A549 (cell line): ENCODE data around the gene ROBO1. TPM values are rescaled to one million over a fixed set of nuclear protein-coding genes. Genes with fewer than 3 reads are reported as not detected.

ENCODE experiments used
- ATAC-seq, 2 experiments: fragments of 200-7000 bp in 1 of 2; fragments of >200 bp in 1 of 2; cut with Nextera tagmentation in 1 of 2; cut with Tn5 transposase in 1 of 2; 3 replicates each; pipeline versions ENCODE4 v1.8.0 to v1.9.1; 2018 to 2020; ENCODE audit warnings: mild to moderate bottlenecking in 1 of 2, moderate library complexity in 1 of 2
- CTCF ChIA-PET: fragments of 300-600 bp; sonication (Branson Sonifier 250); formaldehyde crosslinking; extraction: SDS; loops from one replicate; lab custom pipeline; 2021; ENCODE audit warnings: antibody characterized with exemption, inconsistent platforms; lab: Yijun Ruan, JAX
- POLR2A ChIA-PET: fragments of 350-600 bp; formaldehyde crosslinking; extraction: SDS; loops from one replicate; lab custom pipeline; 2021; ENCODE audit warnings: antibody characterized with exemption, inconsistent platforms; lab: Yijun Ruan, JAX
- DNase-seq, 2 experiments: peaks; one replicate each; pipeline versions ENCODE4 v3.0.0 to v3.0.0-alpha.2; 2011 to 2016; ENCODE audit warnings: low read depth in 1 of 2, low spot score in 1 of 2
- FAIRE-seq: peaks from 2 replicates; lab custom pipeline; 2011; peaks lifted over from hg19 to GRCh38; lab: Jason Lieb, UNC
- H3K27ac ChIP-seq, 2 experiments: fragments of >200 bp; sonication (Bioruptor Twin); formaldehyde crosslinking; 3 replicates each; pipeline ENCODE4 v1.5.1; 2016 to 2017
- H3K4me1 ChIP-seq: fragments of >200 bp; sonication (Bioruptor Twin); formaldehyde crosslinking; 3 replicates; pipeline ENCODE4 v1.6.1; 2016
- H3K4me2 ChIP-seq: fragments of >200 bp; sonication (Bioruptor Twin); formaldehyde crosslinking; 3 replicates; pipeline ENCODE4 v1.6.1; 2016
- H3K4me3 ChIP-seq: fragments of >200 bp; sonication (Bioruptor Twin); formaldehyde crosslinking; 3 replicates; pipeline ENCODE4 v1.5.1; 2016
- H3K9me3 ChIP-seq: fragments of >200 bp; sonication (Bioruptor Twin); formaldehyde crosslinking; 3 replicates; pipeline ENCODE4 v1.6.1; 2016
- CBX8 ChIP-seq: fragments of 200-600 bp; sonication (generic); IDR thresholded peaks from 2 replicates; pipeline ENCODE4 v1.6.1; 2016
- EHF ChIP-seq: fragments of 250-450 bp; sonication (Bioruptor Pico); IDR thresholded peaks from 2 replicates; pipeline ENCODE4 v1.5.0; 2020; ENCODE audit warnings: mild to moderate bottlenecking
- FOXS1 ChIP-seq: fragments of 250-450 bp; sonication (Bioruptor Pico); IDR thresholded peaks from 2 replicates; pipeline ENCODE4 v1.5.0; 2020; ENCODE audit warnings: mild to moderate bottlenecking, moderate library complexity
- HOXB5 ChIP-seq: fragments of 250-450 bp; sonication (Bioruptor Pico); IDR thresholded peaks from 2 replicates; pipeline ENCODE4 v1.5.0; 2020; ENCODE audit warnings: mild to moderate bottlenecking, moderate library complexity
- JUNB ChIP-seq: fragments of >200 bp; sonication (Bioruptor Twin); formaldehyde crosslinking; IDR thresholded peaks from 2 replicates; pipeline ENCODE4 v1.6.1; 2016
- KDM5A ChIP-seq: fragments of 200-600 bp; sonication (generic); IDR thresholded peaks from 2 replicates; pipeline ENCODE4 v1.6.1; 2016; ENCODE audit warnings: antibody characterized with exemption, mild to moderate bottlenecking
- MAZ ChIP-seq: fragments of 150-350 bp; IDR thresholded peaks from 2 replicates; pipeline ENCODE4 v1.6.1; 2014; ENCODE audit warnings: antibody characterized with exemption, low read depth, low read length, borderline replicate concordance
- RAD21 ChIP-seq, 2 experiments: fragments of >200 bp in 1 of 2; sonication (Bioruptor Twin) in 1 of 2; formaldehyde crosslinking in 1 of 2; IDR thresholded peaks in 1 of 2; conservative IDR thresholded peaks in 1 of 2; 2 replicates in 1 of 2; 3 replicates in 1 of 2; pipeline ENCODE4 v1.6.1; 2012 to 2018; ENCODE audit warnings: inconsistent platforms in 1 of 2
- RNF2 ChIP-seq: fragments of 200-600 bp; sonication (generic); IDR thresholded peaks from 2 replicates; pipeline ENCODE4 v1.6.1; 2016; ENCODE audit warnings: low read depth, mild to moderate bottlenecking, antibody characterized with exemption, moderate library complexity, borderline replicate concordance
- SMC3 ChIP-seq: fragments of >200 bp; sonication (Bioruptor Twin); formaldehyde crosslinking; IDR thresholded peaks from 3 replicates; pipeline ENCODE4 v1.6.1; 2018; ENCODE audit warnings: inconsistent platforms
- TP53 ChIP-seq: fragments of 250-450 bp; sonication (Bioruptor Pico); IDR thresholded peaks from 2 replicates; pipeline ENCODE4 v1.5.0; 2021; ENCODE audit warnings: mild to moderate bottlenecking, moderate library complexity
- ZC3H11A ChIP-seq: fragments of 450-650 bp; IDR thresholded peaks from 2 replicates; pipeline ENCODE4 v1.6.1; 2014; ENCODE audit warnings: antibody characterized with exemption, mild to moderate bottlenecking
- ZNF302 ChIP-seq: fragments of 250-450 bp; sonication (Bioruptor Pico); IDR thresholded peaks from 2 replicates; pipeline ENCODE4 v1.9.0; 2021; ENCODE audit warnings: inconsistent platforms, mild to moderate bottlenecking, moderate library complexity
- WGBS: methylation state at CpG from one replicate; pipeline ENCODE4 v1.1.6; 2017; ENCODE audit errors: missing lambda C conversion rate; 5-methylcytosine and 5-hydroxymethylcytosine counted together
- polyA plus RNA-seq, 4 experiments: library from polyadenylated mRNA; depleted of rRNA in 3 of 4; stranded (reverse); fragments of >200 nt; fragmentation: RNase III in 1 of 4; extraction: RNeasy Plus Mini Kit Qiagen cat#74134 plus additional on column Dnase treatment in 1 of 4; gene quantifications; 2 replicates in 3 of 4; 3 replicates in 1 of 4; pipeline ENCODE4 v1.2.3, GENCODE V29; 2011 to 2017
- TF ChIP-seq, protein P1 (sequence below): fragments of >200 bp; sonication (Bioruptor Twin); formaldehyde crosslinking; IDR thresholded peaks from 3 replicates; pipeline ENCODE4 v1.5.1; 2016
- TF ChIP-seq, protein P2 (sequence below): fragments of 200-600 bp; sonication (generic); IDR thresholded peaks from 2 replicates; pipeline ENCODE4 v1.6.1; 2016; ENCODE audit warnings: antibody characterized with exemption, mild to moderate bottlenecking, moderate library complexity
- TF ChIP-seq, protein P3 (sequence below): fragments of 250-450 bp; sonication (Bioruptor Pico); IDR thresholded peaks from 2 replicates; pipeline ENCODE4 v1.5.0; 2021; ENCODE audit warnings: mild to moderate bottlenecking, moderate library complexity, borderline replicate concordance

The ROBO1 gene
- polyA plus RNA-seq, 2 of the 4 experiments (the other 2 are of a cell fraction) = 25.3 to 35.6 TPM

DNA sequence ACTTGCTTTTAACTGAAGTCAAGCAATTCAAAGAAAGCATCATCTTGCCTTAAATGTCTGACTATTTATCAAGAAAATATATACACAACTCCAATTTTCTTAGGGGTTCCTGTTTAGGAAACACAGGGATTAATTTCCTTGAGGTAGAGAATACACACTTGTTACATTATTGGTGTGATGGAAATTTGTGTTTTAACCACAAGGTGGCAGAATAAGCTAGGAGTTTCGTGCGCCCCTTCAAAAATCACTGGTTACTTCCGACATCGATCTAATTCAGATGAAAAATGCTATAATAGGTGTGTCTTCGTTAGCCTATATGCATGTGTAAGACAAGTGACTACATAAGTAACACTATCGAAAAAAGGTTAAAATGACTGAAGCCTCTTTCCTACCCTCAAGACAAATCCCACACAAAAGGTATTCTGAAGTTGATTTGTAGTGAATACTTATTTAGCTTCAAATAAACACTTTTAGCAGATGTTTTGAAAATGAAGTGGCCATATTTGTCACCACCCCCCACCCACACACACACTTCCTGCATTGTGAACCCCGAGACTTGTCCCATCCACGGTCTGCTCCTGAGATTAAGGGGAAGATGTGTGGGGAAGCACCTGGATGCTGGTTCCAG, 246.5 kb downstream of the ROBO1 start:
- H3K4me1 ChIP-seq = no peaks in the 10 kb centered on the region
- peak; percentile 62 to 73; a peak in 4 of 6 replicates for ATAC-seq
- H3K4me3 ChIP-seq = no peak overlapping the region
- FAIRE-seq = no peak
- POLR2A ChIA-PET = no interaction called here
- 4% methylated on average over 8 of the region's 8 CpGs for WGBS
- 0 out of 3 replicates have a peak overlapping the region, but pooled peaks have one; percentile 15 for H3K4me2 ChIP-seq
- TF ChIP-seq CBX8 = no peak
- no peak for TF ChIP-seq HOXB5
- TF ChIP-seq, protein P1, sequence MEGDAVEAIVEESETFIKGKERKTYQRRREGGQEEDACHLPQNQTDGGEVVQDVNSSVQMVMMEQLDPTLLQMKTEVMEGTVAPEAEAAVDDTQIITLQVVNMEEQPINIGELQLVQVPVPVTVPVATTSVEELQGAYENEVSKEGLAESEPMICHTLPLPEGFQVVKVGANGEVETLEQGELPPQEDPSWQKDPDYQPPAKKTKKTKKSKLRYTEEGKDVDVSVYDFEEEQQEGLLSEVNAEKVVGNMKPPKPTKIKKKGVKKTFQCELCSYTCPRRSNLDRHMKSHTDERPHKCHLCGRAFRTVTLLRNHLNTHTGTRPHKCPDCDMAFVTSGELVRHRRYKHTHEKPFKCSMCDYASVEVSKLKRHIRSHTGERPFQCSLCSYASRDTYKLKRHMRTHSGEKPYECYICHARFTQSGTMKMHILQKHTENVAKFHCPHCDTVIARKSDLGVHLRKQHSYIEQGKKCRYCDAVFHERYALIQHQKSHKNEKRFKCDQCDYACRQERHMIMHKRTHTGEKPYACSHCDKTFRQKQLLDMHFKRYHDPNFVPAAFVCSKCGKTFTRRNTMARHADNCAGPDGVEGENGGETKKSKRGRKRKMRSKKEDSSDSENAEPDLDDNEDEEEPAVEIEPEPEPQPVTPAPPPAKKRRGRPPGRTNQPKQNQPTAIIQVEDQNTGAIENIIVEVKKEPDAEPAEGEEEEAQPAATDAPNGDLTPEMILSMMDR = peak; percentile 62
- no peak for TF ChIP-seq MAZ
- no peak for TF ChIP-seq KDM5A
- no peak for TF ChIP-seq ZNF302 (CRISPR knock-in tag)
- TF ChIP-seq SMC3 = peak; percentile 63
- TF ChIP-seq RAD21 (conservative IDR thresholded peaks at IDR 0.05 in 1 of 2, IDR thresholded peaks at IDR 0.05 in 1 of 2) = peak; percentile 79 to 81
- TF ChIP-seq, all 56 proteins: peak for 3
- Histone ChIP-seq H3K27ac (no peak overlapping the region), H3K9me3 (no peaks in the 10 kb centered on the region)
- CTCF ChIA-PET = interaction anchor here (1.1 to 1.9 kb wide), 4 partner anchors 10 to 25 kb away, joined by 3 to 5 read pairs (median 3); no protein-coding TSS in a partner anchor
- peak; percentile 10 to 55 for DNase-seq

DNA sequence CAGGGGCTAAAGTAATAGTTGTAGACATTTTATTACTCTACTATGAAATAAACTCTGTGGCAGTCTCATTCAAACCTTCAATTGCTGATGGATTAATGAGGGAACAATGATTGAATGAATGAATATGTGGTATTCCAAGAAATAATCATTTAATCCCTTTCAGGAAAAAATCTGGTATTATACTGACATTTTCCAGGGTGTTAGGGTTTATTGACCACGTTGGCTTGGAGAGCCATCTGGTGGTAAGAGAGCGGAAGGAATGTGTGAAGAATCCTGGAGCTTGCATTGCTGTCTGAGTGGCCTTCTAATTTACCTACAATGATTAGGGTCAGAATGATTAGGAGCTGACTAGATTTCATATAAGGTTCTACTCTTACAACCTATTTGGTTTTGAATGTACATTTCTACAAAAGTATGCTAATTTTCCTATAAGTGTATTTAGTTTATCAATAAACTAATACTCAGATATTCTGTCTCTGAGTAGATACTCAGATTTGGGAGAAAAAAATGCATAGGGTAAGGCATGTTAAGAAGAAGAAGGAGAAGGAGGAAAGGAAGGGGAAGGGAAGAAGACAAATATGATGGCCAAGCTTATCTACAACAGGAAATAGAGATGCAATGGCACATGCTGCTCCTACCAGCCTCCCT, 249.9 kb downstream of the ROBO1 start:
- ChIA-PET POLR2A (no interaction called here), CTCF (interaction anchor here (0.7 to 1.3 kb wide), 4 partner anchors 9 to 1725 kb away, joined by 3 to 4 read pairs (median 4); no protein-coding TSS in a partner anchor)
- H3K4me3 ChIP-seq = no peak overlapping the region
- H3K27ac ChIP-seq = no peak overlapping the region
- peak in 1 of 2 experiments; percentile 50 for DNase-seq
- peak; percentile 50 to 74; a peak in 3 of 6 replicates for ATAC-seq
- TF ChIP-seq, protein P1 = peak; percentile 45
- peak; percentile 26 to 53; a peak in 2 of 5 replicates for TF ChIP-seq RAD21 (conservative IDR thresholded peaks at IDR 0.05 in 1 of 2, IDR thresholded peaks at IDR 0.05 in 1 of 2)
- TF ChIP-seq, protein P2, sequence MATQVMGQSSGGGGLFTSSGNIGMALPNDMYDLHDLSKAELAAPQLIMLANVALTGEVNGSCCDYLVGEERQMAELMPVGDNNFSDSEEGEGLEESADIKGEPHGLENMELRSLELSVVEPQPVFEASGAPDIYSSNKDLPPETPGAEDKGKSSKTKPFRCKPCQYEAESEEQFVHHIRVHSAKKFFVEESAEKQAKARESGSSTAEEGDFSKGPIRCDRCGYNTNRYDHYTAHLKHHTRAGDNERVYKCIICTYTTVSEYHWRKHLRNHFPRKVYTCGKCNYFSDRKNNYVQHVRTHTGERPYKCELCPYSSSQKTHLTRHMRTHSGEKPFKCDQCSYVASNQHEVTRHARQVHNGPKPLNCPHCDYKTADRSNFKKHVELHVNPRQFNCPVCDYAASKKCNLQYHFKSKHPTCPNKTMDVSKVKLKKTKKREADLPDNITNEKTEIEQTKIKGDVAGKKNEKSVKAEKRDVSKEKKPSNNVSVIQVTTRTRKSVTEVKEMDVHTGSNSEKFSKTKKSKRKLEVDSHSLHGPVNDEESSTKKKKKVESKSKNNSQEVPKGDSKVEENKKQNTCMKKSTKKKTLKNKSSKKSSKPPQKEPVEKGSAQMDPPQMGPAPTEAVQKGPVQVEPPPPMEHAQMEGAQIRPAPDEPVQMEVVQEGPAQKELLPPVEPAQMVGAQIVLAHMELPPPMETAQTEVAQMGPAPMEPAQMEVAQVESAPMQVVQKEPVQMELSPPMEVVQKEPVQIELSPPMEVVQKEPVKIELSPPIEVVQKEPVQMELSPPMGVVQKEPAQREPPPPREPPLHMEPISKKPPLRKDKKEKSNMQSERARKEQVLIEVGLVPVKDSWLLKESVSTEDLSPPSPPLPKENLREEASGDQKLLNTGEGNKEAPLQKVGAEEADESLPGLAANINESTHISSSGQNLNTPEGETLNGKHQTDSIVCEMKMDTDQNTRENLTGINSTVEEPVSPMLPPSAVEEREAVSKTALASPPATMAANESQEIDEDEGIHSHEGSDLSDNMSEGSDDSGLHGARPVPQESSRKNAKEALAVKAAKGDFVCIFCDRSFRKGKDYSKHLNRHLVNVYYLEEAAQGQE = no peak
- FAIRE-seq = peak; percentile 36
- H3K4me1 ChIP-seq = no peaks in the 10 kb centered on the region
- H3K9me3 ChIP-seq = no peaks in the 10 kb centered on the region
- H3K4me2 ChIP-seq = no peak overlapping the region
- 9% methylated on average over 2 of the region's 2 CpGs for whole genome bisulfite sequencing

DNA sequence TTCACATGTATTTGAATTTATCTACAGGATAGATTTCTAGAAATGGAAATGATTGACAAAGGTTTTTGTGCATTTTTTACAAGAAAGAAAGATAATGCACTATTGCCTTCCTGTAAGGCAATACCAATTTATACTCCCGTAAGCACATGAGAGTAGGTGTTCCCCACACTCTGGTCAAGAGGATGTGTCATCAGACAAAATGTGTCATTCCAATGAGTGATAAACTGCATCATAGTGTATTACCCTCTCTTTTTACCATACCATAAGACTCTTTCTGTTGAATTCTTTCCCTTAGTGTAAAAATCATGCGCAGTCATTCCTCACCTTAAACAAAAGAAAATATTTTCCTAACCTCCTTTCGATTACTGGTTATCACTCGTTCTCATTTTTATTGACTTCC, 251.0 kb downstream of the ROBO1 start:
- no peak for ATAC-seq
- no peak for FAIRE-seq
- POLR2A ChIA-PET = no interaction called here
- Histone ChIP-seq H3K4me2 (no peak overlapping the region), H3K4me3 (no peak overlapping the region), H3K4me1 (no peaks in the 10 kb centered on the region), H3K27ac (no peak overlapping the region), H3K9me3 (no peaks in the 10 kb centered on the region)
- DNase-seq = no peak
- CTCF ChIA-PET = no interaction called here
- 52% methylated on average over 4 of the region's 4 CpGs for WGBS
- TF ChIP-seq FOXS1 (CRISPR knock-in tag) = no peak
- TF ChIP-seq RNF2 = no peak
- TF ChIP-seq ZC3H11A = no peak
- TF ChIP-seq, protein P3, sequence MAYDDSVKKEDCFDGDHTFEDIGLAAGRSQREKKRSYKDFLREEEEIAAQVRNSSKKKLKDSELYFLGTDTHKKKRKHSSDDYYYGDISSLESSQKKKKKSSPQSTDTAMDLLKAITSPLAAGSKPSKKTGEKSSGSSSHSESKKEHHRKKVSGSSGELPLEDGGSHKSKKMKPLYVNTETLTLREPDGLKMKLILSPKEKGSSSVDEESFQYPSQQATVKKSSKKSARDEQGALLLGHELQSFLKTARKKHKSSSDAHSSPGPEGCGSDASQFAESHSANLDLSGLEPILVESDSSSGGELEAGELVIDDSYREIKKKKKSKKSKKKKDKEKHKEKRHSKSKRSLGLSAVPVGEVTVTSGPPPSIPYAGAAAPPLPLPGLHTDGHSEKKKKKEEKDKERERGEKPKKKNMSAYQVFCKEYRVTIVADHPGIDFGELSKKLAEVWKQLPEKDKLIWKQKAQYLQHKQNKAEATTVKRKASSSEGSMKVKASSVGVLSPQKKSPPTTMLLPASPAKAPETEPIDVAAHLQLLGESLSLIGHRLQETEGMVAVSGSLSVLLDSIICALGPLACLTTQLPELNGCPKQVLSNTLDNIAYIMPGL (CRISPR knock-in tag) = no peak
- no peak for TF ChIP-seq JUNB
- TF ChIP-seq, protein P2 = no peak
- TF ChIP-seq TP53 = no peak
- no peak for TF ChIP-seq KDM5A
- TF ChIP-seq EHF (CRISPR knock-in tag) = no peak
